GM18502 (cell line): ENCODE data around the gene EIF5A2.

Source experiments
- ATAC-seq: cut with Tn5 transposase; IDR thresholded peaks from one replicate; pipeline ENCODE4 v1.9.1; 2021; ENCODE audit warnings: mild to moderate bottlenecking; ENCODE audit not compliant: unreplicated experiment, poor library complexity

The EIF5A2 gene

GRCh38 chr3:170863816-170864215 lies 44.6 kb downstream of the EIF5A2 start:
- ATAC-seq: no peak

- no peak for ATAC-seq
These were observed 45.6 kb downstream of the EIF5A2 start for GRCh38 chr3:170862618-170863374.

- no peak for ATAC-seq
These were observed 49.8 kb downstream of the EIF5A2 start for GRCh38 chr3:170858599-170858998.

- ATAC-seq: no peak
These were observed 56.1 kb downstream of the EIF5A2 start for GRCh38 chr3:170852324-170852723.

- ATAC-seq: no peak
These were observed 60.0 kb downstream of the EIF5A2 start for GRCh38 chr3:170848292-170848917.

- ATAC-seq: no peak
These were observed 64.1 kb downstream of the EIF5A2 start for GRCh38 chr3:170844377-170844776.

- ATAC-seq: no peak
These were observed 68.1 kb downstream of the EIF5A2 start for GRCh38 chr3:170840291-170840859.

- no peak for ATAC-seq
These were observed 68.8 kb downstream of the EIF5A2 start for GRCh38 chr3:170839518-170840100.
